HG03469 (cell line): Measurements from ENCODE around the gene CDH12.
"Not testable (repeated sequence)": the region's sequence is repeated elsewhere in the genome, so short reads cannot be mapped to it uniquely, and the experiment has no call there.

Experiments used
- ATAC-seq: cut with Tn5 transposase; IDR thresholded peaks from one replicate; pipeline ENCODE4 v1.9.1; 2021; ENCODE audit warnings: mild to moderate bottlenecking, moderate library complexity, moderate number of reproducible peaks; ENCODE audit not compliant: unreplicated experiment

CDH12 gene

DNA sequence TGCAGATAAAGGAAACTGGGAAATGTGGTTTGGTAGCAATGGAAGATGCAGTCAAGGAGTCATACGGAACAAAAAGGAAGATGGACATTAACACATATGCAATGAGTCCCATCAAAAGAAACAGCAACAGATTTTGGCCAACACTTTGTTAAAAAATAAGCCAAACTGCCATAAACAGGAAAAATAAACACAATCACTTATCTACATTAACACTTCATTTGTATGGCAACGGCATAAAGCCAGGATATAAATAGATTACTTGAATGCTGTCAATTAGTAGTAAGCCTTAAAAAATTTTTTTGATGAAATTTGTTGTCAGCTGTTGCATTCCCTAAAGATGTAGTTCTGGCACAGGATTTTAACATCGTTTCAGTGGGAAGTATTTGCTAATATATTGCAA, 190.8 kb downstream of the CDH12 start:
- no peak for ATAC-seq

DNA sequence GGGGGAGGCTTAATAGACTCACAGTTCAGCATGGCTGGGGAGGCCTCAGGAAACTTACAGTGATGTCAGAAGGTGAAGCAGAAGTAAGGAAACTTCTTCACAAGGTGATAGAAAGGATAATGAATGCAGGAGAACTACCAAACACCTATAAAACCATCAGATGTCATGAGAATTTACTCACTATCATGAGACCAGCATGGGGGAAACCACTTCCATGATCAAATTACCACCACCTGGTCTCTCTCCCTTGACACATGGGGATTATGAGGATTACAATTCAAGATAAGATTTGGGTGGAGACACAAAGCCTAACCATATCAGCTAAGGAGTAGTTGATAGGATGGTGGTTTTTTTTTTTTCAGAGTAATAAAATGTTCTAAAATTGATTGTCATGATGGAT, 201.8 kb downstream of the CDH12 start:
- no peak for ATAC-seq

DNA sequence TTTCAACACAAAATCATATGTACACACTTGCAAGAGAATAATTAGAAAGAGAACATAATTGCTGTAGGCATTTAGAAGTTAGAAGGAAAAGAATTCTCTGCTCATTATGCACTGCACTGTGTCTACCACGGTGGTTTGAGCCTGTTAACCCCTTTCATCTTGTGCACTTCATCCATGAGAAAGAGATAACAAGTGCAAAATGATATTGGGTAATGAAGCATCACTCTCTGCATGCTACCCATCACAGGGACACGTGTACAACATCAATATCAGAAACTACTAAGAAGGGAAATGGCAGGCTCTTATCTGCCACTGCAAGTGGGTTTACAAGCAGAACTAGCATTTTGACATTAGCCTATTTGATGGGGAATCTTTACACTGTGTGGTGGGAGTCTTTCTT, 202.6 kb downstream of the CDH12 start:
- no peak for ATAC-seq

DNA sequence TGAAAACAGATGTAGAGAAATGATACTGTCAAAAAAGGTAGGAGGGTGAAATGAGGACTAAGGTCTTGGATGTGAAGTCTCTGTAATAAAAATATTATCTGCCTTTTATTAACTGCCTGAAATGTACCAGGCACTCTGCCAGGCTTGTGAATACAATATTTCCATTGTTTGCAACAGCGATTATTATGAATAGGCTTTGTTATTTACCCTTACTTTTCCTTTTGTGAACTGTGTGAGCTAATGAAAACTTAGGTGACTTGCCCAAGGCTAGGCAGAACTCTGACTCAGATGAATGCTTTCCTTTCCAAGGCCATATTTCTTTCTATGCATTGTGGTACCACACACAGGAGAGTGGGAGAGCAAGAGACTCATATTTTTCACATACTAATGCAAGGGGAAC, 204.1 kb downstream of the CDH12 start:
- ATAC-seq, result no peak

DNA sequence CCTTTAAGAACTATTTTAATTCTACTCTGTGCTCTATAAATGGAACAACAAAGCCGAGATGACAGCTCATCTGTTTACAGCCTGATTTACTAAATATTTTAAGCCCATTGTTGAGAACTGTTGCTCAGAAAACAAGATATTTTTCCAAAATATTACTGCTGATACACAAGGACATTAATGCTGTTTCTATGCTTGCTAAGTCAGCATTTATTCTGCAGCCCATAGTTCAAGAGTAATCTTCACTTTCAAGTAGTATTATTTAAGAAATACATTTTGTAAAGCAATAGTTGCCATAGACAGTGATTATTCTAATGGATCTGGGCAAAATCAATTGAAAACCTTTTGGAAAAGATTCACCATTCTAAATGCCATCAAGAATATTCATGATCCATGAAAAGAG, 208.3 kb downstream of the CDH12 start:
- ATAC-seq, result no peak

DNA sequence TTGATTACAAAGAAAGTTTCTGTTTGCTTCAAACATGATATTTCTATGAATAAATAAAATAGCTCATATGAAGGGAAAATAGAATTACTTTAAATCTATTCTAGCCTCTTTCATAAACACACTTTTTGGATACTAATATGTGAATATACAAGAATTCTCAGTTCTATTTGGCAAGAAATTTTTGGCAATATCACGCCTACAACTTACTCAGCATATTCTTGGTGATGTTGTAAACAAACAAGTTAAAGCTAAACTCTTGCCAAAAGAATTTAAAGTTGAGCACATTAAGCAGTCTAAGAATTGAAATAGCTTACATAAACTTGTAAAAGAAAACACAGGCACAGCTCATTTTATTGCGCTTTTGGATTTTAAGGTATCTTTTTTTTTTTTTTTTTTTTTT, 209.8 kb downstream of the CDH12 start:
- no peak for ATAC-seq

DNA sequence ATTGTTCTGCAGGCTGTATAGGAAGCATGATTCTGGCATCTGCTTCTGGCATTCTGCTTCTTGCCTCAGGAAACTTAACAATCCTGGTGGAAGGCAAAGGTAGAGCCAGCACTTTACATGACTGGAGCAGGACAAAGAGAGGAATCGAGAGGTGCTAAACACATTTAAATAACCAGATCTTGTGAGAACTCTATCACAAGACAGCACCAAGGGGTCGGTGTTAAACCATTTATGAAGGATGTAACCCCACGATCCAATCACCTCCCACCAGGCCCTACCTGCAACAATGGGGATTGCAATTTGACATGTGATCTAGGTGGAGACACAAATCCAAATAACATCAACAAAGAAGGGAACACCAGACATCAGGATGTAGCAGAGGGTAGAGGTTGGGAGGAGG, 221.5 kb downstream of the CDH12 start:
- ATAC-seq, result no peak

DNA sequence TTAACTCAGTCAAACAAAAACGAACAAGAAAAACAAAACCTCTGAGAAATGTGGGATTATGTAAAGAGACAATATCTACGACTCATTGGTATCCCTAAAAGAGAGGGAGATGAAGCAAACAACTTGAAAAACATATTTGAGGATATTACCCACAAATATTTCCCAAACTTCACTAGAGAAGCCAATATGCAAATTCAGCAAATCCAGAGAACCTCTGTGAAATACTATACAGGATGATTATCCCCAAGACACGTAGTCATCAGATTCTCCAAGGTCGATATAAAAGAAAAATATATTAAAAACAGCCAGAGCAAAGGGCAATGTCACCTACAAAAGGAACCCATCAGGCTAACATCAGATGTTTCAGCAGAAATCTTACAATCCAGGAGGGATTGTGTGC, 226.1 kb downstream of the CDH12 start:
- ATAC-seq, result no peak

DNA sequence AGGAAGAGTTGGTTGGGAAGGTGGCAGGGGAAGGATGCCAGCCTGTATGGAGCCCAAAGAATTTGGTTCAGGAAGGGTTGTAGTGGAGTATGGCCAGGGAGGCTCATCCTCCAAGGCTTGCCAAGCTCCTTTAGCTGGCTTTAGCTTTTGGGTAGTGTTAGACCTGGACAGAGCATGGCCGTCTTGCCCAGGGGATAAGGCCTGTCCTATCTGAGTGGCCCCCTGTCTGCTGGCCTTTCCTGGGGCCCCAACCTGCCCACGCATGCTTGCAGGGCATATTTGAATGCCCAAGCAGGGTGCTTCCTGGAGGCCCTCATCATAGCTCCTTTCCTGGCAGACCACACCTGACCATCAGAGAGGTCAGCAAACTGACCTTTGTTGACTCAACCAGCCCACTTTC, 227.7 kb downstream of the CDH12 start:
- ATAC-seq, result no peak

DNA sequence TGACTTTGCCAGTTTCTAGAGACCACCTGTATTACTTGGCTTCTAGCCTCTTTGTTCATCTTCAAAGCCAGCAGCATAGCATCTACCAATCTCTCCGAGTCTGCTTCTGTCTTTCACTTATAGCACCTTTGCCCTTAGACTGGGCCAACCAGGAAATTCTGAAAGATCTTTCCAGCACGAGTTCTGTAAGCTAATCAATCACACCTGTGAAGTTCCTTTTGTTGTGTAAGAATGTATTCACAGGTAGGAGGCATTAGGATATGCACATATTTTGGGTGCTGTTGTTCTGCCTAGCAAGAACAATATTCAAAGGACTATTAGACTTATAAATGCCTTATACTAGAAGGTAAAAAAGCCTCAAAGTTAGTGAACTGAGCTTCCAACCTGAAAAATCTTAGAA, 232.1 kb downstream of the CDH12 start:
- no peak for ATAC-seq

DNA sequence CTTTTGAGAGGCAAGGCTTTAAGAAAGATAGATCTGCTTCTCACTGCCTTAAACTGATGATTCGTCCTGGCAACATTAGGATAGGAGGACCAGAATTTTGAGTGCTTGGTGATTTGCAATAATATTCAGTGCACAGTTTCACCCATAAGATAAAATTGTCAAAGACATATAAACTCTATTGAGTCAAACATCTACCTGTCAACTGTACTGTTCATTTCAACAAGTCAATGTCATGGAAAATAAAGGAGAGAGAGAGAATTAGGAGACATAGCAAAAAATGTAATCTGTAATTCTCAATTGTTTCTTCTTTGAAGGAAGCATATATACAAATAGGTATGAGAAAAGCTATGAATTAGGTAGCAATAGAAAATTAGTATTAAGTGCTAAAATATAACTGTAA, 237.2 kb downstream of the CDH12 start:
- ATAC-seq, result no peak

DNA sequence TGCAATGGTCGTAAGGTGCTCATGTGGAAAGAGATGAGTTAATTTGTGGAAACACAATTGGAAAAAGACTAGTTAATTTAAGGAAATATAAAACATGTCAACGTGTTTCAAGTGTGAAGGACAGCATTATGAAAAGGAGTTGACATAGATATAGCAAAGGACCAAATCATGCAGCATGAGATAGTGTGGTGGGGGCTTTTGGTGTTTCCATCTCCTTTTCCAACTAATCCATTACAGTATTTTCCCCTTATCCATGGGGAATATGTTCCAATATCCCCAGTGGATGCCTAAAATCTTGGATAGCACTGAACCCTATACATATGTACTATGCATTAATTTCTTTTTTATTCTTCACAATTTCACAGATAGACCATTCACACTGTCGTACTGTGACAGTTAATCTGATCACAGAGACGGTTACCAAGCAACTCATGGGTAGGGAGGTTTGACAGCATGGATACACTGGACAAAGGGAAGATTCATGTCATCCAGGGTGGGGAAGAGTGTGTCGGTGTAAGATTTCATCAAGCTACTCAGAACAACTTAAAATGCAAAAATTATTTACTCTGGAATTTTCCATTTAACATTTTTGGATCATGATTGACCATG, 238.6 kb downstream of the CDH12 start:
- ATAC-seq, result no peak

DNA sequence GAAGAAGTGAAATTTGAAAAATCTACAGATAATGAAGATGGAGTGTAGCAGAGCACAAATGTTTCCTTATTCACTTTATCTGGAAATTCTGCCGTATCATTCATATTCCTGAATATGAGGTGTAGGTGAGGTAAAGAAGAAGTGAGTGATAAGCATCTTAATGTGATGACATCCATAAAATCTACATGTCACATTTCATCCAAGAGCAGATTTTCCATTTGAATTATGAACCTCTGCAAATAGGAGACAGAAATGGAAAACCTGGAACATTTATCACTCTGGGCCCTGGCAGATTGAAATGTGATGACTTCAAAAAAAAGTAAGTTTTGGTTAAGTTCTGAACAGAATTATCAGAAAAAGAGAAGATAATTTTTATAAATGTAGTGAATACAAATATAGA, 240.2 kb downstream of the CDH12 start:
- no peak for ATAC-seq

DNA sequence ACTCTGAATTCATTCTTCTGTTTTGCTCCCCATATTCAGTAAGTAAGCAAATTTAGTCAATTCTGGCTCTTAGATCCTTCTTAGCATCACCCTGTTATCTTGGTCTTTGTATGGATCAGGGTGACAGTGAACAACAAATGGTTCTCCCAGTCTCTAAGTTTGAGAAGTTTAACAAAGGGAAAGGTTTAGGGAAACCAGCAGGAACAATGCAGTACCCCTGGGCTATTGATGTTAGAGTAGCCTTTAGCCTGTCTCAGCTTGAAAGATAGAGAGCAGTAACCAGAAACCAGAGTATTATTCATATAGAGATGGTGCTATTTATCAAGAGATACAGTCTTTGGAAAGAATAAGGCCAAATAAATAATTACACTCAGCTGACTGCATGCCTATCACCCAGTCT, 241.8 kb downstream of the CDH12 start:
- no peak for ATAC-seq

DNA sequence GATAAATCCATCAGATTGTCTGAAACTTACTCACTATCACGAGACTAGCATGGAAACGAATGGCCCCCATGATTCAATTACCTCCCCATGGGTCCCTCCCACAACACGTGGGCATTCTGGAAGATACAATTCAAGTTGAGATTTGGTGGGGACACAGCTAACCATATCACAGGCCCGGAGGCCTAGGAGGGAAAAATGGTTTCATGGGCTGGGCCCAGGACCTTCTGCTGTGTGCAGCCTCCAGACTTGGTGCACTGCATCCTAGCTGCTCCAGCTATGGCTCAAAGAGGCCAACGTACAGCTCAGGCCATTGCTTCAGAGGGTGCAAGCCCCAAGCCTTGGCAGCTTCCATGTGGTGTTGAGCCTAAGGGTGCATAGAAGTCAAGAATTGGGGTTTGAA, 245.6 kb downstream of the CDH12 start:
- ATAC-seq, result not testable (repeated sequence)

DNA sequence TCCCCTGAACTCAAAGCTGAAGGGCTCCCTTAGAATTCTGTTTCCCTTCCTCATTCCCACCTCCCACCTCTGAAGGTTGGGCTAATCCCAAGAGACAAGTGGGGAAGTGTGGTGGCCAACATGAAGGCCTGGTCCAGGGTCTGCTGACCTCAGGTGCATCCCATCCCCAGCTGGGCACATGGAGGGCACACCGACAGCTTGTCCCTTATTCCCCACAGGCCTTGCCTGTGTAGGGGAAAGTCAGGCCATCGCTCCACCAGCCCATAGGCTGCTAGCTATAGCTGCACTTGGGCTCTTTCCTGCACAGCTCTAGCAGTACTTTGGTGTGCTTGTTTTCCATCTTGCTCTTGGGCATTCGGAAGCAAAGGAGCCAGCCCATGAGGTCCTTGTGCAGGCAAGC, 247.7 kb downstream of the CDH12 start:
- no peak for ATAC-seq

DNA sequence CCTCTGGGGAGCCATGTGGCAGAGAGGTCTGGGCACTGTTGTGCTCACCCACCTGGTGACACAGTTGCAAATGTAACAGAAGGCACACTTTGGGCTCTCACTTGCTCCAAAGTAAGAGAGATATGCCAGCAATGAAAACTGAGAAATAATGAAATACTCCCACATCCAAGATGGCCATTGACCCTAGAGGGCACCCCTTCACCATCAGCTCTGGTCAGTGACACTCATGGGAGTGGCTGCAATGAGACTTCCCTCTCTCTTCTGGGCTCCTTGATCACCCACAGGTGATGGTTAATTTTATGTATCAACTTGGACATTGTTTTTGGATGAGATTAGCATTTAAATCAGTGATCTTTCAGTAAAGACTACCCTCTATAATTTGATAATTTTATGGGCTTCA, 248.4 kb downstream of the CDH12 start:
- no peak for ATAC-seq

DNA sequence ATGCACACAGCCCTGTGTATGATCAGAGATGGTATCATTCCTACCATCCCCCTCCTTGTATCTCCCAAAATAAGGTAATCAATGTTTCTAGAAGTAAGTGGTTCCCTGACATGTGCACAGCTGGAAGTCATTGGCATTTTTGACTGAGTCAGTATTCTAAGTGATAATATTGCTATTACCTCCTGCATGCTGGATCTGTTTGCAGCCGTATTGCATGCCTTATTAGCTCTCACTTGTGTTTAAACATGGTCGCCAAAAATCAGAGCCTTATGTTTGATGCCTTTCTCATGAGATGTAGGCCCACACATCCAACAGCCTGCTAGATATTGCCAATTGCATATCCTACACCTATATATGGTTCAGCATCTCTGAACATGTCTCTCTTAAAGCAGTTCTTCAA, 254.3 kb downstream of the CDH12 start:
- no peak for ATAC-seq

DNA sequence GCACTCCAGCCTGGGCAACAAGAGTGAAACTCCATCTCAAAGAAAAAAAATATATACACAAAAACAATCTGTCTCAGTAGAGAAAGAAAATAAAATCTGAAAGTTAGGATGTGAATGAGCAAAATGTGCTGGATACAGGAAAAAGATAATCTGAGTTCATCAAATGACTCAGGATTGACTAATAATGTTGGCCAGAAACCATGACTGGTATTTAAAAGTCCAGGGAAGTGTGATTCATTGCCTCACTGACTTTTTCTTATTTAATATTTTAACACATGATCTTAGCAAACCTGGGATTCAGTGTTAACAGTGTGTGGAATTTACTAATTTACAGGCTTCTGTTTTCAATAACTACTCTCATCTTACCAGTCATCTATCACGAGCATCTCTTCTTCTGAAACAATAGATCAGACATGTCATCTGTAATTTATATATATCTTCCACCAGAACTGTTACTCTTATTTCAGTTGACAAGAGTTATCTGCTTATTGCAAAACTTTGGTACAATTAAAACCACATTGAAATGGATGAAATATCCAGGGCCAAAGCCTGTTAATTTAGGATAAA, 256.7 kb downstream of the CDH12 start:
- no peak for ATAC-seq

DNA sequence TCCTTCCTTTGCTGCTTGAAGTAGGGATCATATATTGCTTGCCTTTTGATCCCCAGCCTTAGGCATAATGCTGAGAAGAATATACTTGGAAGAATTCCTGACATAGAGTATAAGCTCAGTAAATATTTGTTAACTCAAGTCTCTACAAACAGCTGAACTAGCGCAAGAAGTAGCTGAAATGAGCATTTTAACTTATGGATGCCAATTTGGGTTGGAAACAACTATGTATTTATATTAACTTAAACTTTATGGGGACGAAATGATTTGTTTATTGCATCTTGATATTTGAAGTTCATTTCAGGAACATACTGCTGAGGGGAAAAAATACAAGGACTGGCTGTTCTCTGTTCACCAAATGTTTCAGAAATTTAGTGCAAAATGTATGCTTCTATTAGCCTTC, 258.7 kb downstream of the CDH12 start:
- no peak for ATAC-seq

DNA sequence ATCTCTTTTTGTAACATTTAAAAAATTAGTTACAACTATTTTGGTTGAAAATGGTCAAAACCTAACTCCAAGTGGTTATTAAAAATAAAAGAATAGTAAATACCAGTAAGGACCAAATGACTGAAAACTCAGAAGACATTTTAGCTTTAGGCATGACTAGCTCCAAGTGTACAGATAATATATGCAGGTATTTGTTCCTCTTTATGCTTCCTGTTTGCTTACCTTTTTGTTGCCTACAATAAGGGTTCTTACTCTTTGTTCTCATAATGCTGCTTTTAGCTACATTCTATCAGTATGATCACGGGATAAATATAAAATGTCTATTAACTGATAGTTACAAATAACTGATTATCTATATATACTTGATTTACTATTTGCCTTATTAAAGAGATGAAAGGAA, 259.6 kb downstream of the CDH12 start:
- ATAC-seq, result peak; percentile 46

DNA sequence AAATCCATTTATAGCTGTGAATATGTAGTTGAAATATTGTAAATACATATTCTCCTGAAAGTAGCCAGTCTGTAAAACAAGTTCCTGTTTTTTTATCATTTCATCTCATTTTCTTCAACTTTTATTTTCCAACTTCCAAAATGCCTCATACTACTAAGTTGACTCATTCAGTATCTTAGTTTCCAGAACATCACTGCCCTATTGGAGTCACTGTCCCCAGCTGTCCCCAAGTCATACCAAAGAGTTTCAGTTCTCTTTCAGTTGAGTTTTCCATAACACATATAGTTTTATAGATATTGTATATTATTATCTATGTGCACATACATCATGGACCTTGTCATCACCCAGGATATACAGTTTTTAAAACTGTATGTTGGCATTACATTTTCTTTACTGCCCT, 261.7 kb downstream of the CDH12 start:
- no peak for ATAC-seq

DNA sequence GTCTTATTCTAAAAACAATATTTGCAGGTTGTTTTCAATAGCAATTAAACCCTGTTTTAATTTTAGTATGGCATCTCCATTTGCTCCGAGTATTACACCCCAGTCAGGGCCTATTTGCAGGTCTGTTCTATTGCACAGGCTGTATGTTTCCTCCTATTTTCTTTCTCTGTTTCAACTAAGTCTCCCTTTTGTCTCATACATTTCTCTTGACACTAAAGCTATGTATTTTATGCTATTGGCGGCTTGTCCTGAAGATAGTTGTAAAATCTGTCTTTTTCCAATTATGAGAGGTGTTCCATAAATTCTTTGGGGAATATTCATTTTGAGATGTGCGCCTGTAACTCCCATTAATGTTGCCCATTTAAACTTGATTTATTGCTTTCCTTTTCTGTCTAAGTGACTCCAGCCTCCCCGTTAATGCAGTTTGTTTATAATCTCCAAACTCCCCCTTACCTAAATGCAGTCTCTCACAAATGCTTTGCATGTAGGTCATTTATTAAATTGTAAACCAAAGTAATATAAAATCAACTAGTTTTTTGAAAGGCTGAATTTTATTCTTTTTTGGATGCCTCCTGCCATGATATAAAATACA, 262.4 kb downstream of the CDH12 start:
- ATAC-seq, result no peak
